ENCODE measurements around the gene FHAD1.

- TF ChIP-seq MAX (IDR thresholded peaks at IDR 0.05) (no peak), CTCF (IDR thresholded peaks at IDR 0.05; ENCODE audit: low read depth, low read length, missing input control) (no peak), ZBTB33 (IDR thresholded peaks at IDR 0.05) (no peak), FOXA1 (IDR thresholded peaks at IDR 0.05) (no peak), NR2F2 (IDR thresholded peaks at IDR 0.05) (no peak), ATF3 (IDR thresholded peaks at IDR 0.05) (no peak), TAF1 (conservative IDR thresholded peaks at IDR 0.05) (no peak), RAD21 (IDR thresholded peaks at IDR 0.05) (no peak), REST (IDR thresholded peaks at IDR 0.05) (no peak), HNF4G (IDR thresholded peaks at IDR 0.05) (no peak), EGR1 (IDR thresholded peaks at IDR 0.05; ENCODE audit: low read depth in 2 of 2) (no peak), FOXA2 (IDR thresholded peaks at IDR 0.05) (no peak), JUND (IDR thresholded peaks at IDR 0.05) (no peak), RXRA (IDR thresholded peaks at IDR 0.05) (no peak)
Observed at GRCh38 chr1:15442759-15443158, 195.7 kb downstream of the FHAD1 start.

Data from liver (tissue), 3 donors.